Caco-2 (cell line): ENCODE results near the gene GRHPR. TPM values are rescaled to one million over a fixed set of nuclear protein-coding genes. Genes with fewer than 3 reads are reported as not detected.

Experiments used
- BruUV-seq: library from RNA; stranded (reverse); fragments of 400-500 nt; replicated peaks from 2 replicates; lab custom pipeline; 2021; lab: Mats Ljungman, UMichigan
- CTCF ChIA-PET: fragments of 300-600 bp; sonication (Branson Sonifier 250); formaldehyde crosslinking; loops from one replicate; lab custom pipeline; 2022; ENCODE audit warnings: antibody characterized with exemption; lab: Charles Lee
- POLR2A ChIA-PET: fragments of 300-600 bp; sonication (Branson Sonifier 250); formaldehyde crosslinking; loops from one replicate; lab custom pipeline; 2022; ENCODE audit warnings: antibody characterized with exemption; lab: Charles Lee
- DNase-seq, 2 experiments: peaks; one replicate each; pipeline versions ENCODE4 v3.0.0 to v3.0.0-alpha.2; 2020 to 2022
- H3K27me3 ChIP-seq: replicated peaks from 2 replicates; pipeline ENCODE4 v1.6.0; 2011; ENCODE audit warnings: low read length; ENCODE audit not compliant: control insufficient read depth, insufficient read depth
- H3K36me3 ChIP-seq: 2 replicates; pipeline ENCODE4 v1.5.1; 2011; ENCODE audit warnings: low read length; ENCODE audit not compliant: control insufficient read depth, insufficient read depth
- H3K4me1 ChIP-seq: fragments of 250-450 bp; sonication (Bioruptor Pico); 2 replicates; pipeline ENCODE4 v1.5.1; 2020; ENCODE audit warnings: mild to moderate bottlenecking
- H3K4me3 ChIP-seq: 2 replicates; pipeline ENCODE4 v1.5.1; 2011; ENCODE audit warnings: low read depth, mild to moderate bottlenecking, control low read depth, low read length
- H3K9me3 ChIP-seq: fragments of 250-450 bp; sonication (Bioruptor Pico); 2 replicates; pipeline ENCODE4 v1.5.1; 2020; ENCODE audit warnings: mild to moderate bottlenecking, moderate library complexity
- H3K27ac Mint-ChIP-seq: one replicate; pipeline ENCODE4 v1.8.0; 2022; ENCODE audit warnings: mixed read lengths; ENCODE audit not compliant: unreplicated experiment
- H3K27me3 Mint-ChIP-seq: one replicate; pipeline ENCODE4 v1.8.0; 2022; ENCODE audit warnings: mixed read lengths; ENCODE audit not compliant: insufficient read depth, unreplicated experiment
- H3K36me3 Mint-ChIP-seq: one replicate; pipeline ENCODE4 v1.8.0; 2022; ENCODE audit warnings: mild to moderate bottlenecking, mixed read lengths; ENCODE audit not compliant: insufficient read depth, unreplicated experiment
- H3K4me1 Mint-ChIP-seq: one replicate; pipeline ENCODE4 v1.8.0; 2022; ENCODE audit warnings: low read depth, mixed read lengths; ENCODE audit not compliant: unreplicated experiment
- H3K4me3 Mint-ChIP-seq: one replicate; pipeline ENCODE4 v1.8.0; 2022; ENCODE audit warnings: mild to moderate bottlenecking, moderate library complexity, mixed read lengths; ENCODE audit not compliant: unreplicated experiment
- H3K9me3 Mint-ChIP-seq: one replicate; pipeline ENCODE4 v1.8.0; 2022; ENCODE audit warnings: mixed read lengths; ENCODE audit not compliant: unreplicated experiment
- CTCF ChIP-seq, 2 experiments: fragments of 200-600 bp in 1 of 2; IDR thresholded peaks; 1 replicate in 1 of 2; 2 replicates in 1 of 2; pipeline versions ENCODE4 v1.5.1 to v1.8.0; 2011 to 2022; ENCODE audit warnings: antibody characterized with exemption in 1 of 2, control low read depth in 1 of 2, inconsistent platforms in 1 of 2, low read depth in 1 of 2, low read length in 1 of 2, mild to moderate bottlenecking in 1 of 2, moderate library complexity in 1 of 2; ENCODE audit not compliant: insufficient read depth in 1 of 2, severe bottlenecking in 1 of 2, unreplicated experiment in 1 of 2
- intact Hi-C: fragments of 100-400 bp; cut with micrococcal nuclease; formaldehyde crosslinking; loops from one replicate; pipeline ENCODE4 v1.10.0; 2022; ENCODE audit not compliant: unreplicated experiment
- total RNA-seq: library from RNA; stranded (reverse); gene quantifications from 2 replicates; pipeline ENCODE4 v1.2.3, GENCODE V29; 2022

The GRHPR gene
- total RNA-seq, 1 experiment from 2014 or later: 82.5 TPM

GRCh38 chr9:37390759-37391158 lies 31.7 kb upstream of the GRHPR start:
- POLR2A ChIA-PET: no interaction called here
- H3K4me3 Mint-ChIP-seq: no peak overlapping the region
- CTCF ChIA-PET: interaction anchor here (0.7 to 1.9 kb wide), 2 partner anchors 20 to 363 kb away, joined by 6 to 7 read pairs; no protein-coding TSS in a partner anchor
- H3K9me3 ChIP-seq: no peaks in the 10 kb centered on the region
- no peaks in the 10 kb centered on the region for H3K4me1 ChIP-seq
- intact Hi-C loops: loop anchor here (1.0 kb wide), 1 partner anchor 394 kb away; no protein-coding TSS in a partner anchor
- no peaks in the 10 kb centered on the region for H3K4me1 Mint-ChIP-seq
- H3K27ac Mint-ChIP-seq: no peak overlapping the region
- no TSS peak for BruUV-seq
- no peaks in the 10 kb centered on the region for H3K36me3 ChIP-seq
- no peaks in the 10 kb centered on the region for H3K9me3 Mint-ChIP-seq
- peak; percentile 32 to 63 for TF ChIP-seq CTCF (IDR thresholded peaks at IDR 0.05; ENCODE audit: insufficient read depth in 1 of 2, low read depth in 1 of 2, low read length in 1 of 2, severe bottlenecking in 1 of 2, unreplicated experiment in 1 of 2)
- no peaks in the 10 kb centered on the region for H3K27me3 Mint-ChIP-seq
- H3K36me3 Mint-ChIP-seq: no peaks in the 10 kb centered on the region
- H3K4me3 ChIP-seq: no peak overlapping the region
- peak; percentile 48 to 66 for DNase-seq
- H3K27me3 ChIP-seq: no peaks in the 10 kb centered on the region

- DNase-seq: no peak
- no peaks in the 10 kb centered on the region for H3K9me3 Mint-ChIP-seq
- H3K27me3 Mint-ChIP-seq: no peaks in the 10 kb centered on the region
- no peak overlapping the region for H3K4me3 Mint-ChIP-seq
- no peak overlapping the region for H3K27ac Mint-ChIP-seq
- H3K4me3 ChIP-seq: no peak overlapping the region
- intact Hi-C loops: no loop called here
- no peaks in the 10 kb centered on the region for H3K36me3 Mint-ChIP-seq
- BruUV-seq: no TSS peak
- no peaks in the 10 kb centered on the region for H3K27me3 ChIP-seq
- ChIA-PET POLR2A (no interaction called here), CTCF (interaction anchor here (1.9 kb wide), 1 partner anchor 19 kb away, joined by 6 read pairs; no protein-coding TSS in a partner anchor)
- no peaks in the 10 kb centered on the region for H3K36me3 ChIP-seq
- no peaks in the 10 kb centered on the region for H3K4me1 ChIP-seq
- no peaks in the 10 kb centered on the region for H3K9me3 ChIP-seq
- H3K4me1 Mint-ChIP-seq: no peaks in the 10 kb centered on the region
- no peak for TF ChIP-seq CTCF (IDR thresholded peaks at IDR 0.05; ENCODE audit: insufficient read depth in 1 of 2, low read depth in 1 of 2, low read length in 1 of 2, severe bottlenecking in 1 of 2, unreplicated experiment in 1 of 2)
Observed at GRCh38 chr9:37392272-37392671, 30.2 kb upstream of the GRHPR start.

GRCh38 chr9:37395229-37395628 lies 27.3 kb upstream of the GRHPR start:
- ChIA-PET CTCF (no interaction called here), POLR2A (no interaction called here)

More at GRCh38 chr9:37395229-37395628, 27.3 kb upstream of the GRHPR start:
- no peaks in the 10 kb centered on the region for H3K9me3 Mint-ChIP-seq
- no peaks in the 10 kb centered on the region for H3K36me3 Mint-ChIP-seq
- no peaks in the 10 kb centered on the region for H3K36me3 ChIP-seq
- intact Hi-C loops: no loop called here
- no peak for DNase-seq
- TF ChIP-seq CTCF (IDR thresholded peaks at IDR 0.05; ENCODE audit: insufficient read depth in 1 of 2, low read depth in 1 of 2, low read length in 1 of 2, severe bottlenecking in 1 of 2, unreplicated experiment in 1 of 2): no peak
- H3K27me3 Mint-ChIP-seq: no peaks in the 10 kb centered on the region
- no peaks in the 10 kb centered on the region for H3K4me1 ChIP-seq
- H3K9me3 ChIP-seq: no peaks in the 10 kb centered on the region
- H3K4me3 Mint-ChIP-seq: no peak overlapping the region
- no peaks in the 10 kb centered on the region for H3K4me1 Mint-ChIP-seq
- no TSS peak for BruUV-seq
- no peak overlapping the region for H3K4me3 ChIP-seq
- H3K27me3 ChIP-seq: no peaks in the 10 kb centered on the region
- H3K27ac Mint-ChIP-seq: no peak overlapping the region
